ENCODE measurements around the gene ACSM2B.
"Not testable (repeated sequence)": the region's sequence is repeated elsewhere in the genome, so short reads cannot be mapped to it uniquely, and the experiment has no call there.

The ACSM2B gene

GRCh38 chr16:20612551-20613480 lies 36.6 kb upstream of the ACSM2B start:
- no peak overlapping the region for H3K27ac ChIP-seq (ENCODE audit: low read depth, low read length)
- no peaks in the 10 kb centered on the region for H3K9me3 ChIP-seq (ENCODE audit: insufficient read depth, low read depth, low read length)
- H3K36me3 ChIP-seq (ENCODE audit: insufficient read depth, low read length): no peaks in the 10 kb centered on the region
- 88% methylated on average over 9 of the region's 9 CpGs for WGBS
- no peaks in the 10 kb centered on the region for H3K4me1 ChIP-seq (ENCODE audit: insufficient read depth, low read length)
- H3K27me3 ChIP-seq (ENCODE audit: insufficient read depth, low read length): no peaks in the 10 kb centered on the region
- H3K9ac ChIP-seq (ENCODE audit: low read depth, low read length): no peak overlapping the region
- H3K4me3 ChIP-seq (ENCODE audit: low read length): no peak overlapping the region

- Histone ChIP-seq H3K36me3 (ENCODE audit: insufficient read depth, low read length) (no peaks in the 10 kb centered on the region), H3K27me3 (ENCODE audit: insufficient read depth, low read length) (no peaks in the 10 kb centered on the region), H3K27ac (ENCODE audit: low read depth, low read length) (no peak overlapping the region), H3K9ac (ENCODE audit: low read depth, low read length) (no peak overlapping the region), H3K4me1 (ENCODE audit: insufficient read depth, low read length) (no peaks in the 10 kb centered on the region), H3K4me3 (ENCODE audit: low read length) (no peak overlapping the region), H3K9me3 (ENCODE audit: insufficient read depth, low read depth, low read length) (no peaks in the 10 kb centered on the region)
- 92% methylated on average over 5 of the region's 5 CpGs for WGBS
These were observed 35.9 kb upstream of the ACSM2B start for GRCh38 chr16:20611975-20612481.

GRCh38 chr16:20611350-20611902 lies 35.3 kb upstream of the ACSM2B start:
- Histone ChIP-seq H3K36me3 (ENCODE audit: insufficient read depth, low read length) (no peaks in the 10 kb centered on the region), H3K9ac (ENCODE audit: low read depth, low read length) (no peak overlapping the region), H3K27me3 (ENCODE audit: insufficient read depth, low read length) (no peaks in the 10 kb centered on the region), H3K9me3 (ENCODE audit: insufficient read depth, low read depth, low read length) (no peaks in the 10 kb centered on the region), H3K27ac (ENCODE audit: low read depth, low read length) (no peak overlapping the region), H3K4me3 (ENCODE audit: low read length) (no peak overlapping the region), H3K4me1 (ENCODE audit: insufficient read depth, low read length) (no peaks in the 10 kb centered on the region)
- WGBS: 76% methylated on average over 2 of the region's 2 CpGs

- Histone ChIP-seq H3K9ac (ENCODE audit: low read depth, low read length) (no peak overlapping the region), H3K27ac (ENCODE audit: low read depth, low read length) (no peak overlapping the region), H3K9me3 (ENCODE audit: insufficient read depth, low read depth, low read length) (no peaks in the 10 kb centered on the region), H3K4me1 (ENCODE audit: insufficient read depth, low read length) (no peaks in the 10 kb centered on the region), H3K4me3 (ENCODE audit: low read length) (no peak overlapping the region), H3K36me3 (ENCODE audit: insufficient read depth, low read length) (no peaks in the 10 kb centered on the region), H3K27me3 (ENCODE audit: insufficient read depth, low read length) (no peaks in the 10 kb centered on the region)
- 87% methylated on average over 4 of the region's 4 CpGs for WGBS
These were observed 34.8 kb upstream of the ACSM2B start for GRCh38 chr16:20610892-20611349.

GRCh38 chr16:20610211-20610891 lies 34.2 kb upstream of the ACSM2B start:
- no peak overlapping the region for H3K9ac ChIP-seq (ENCODE audit: low read depth, low read length)
- WGBS: 91% methylated on average over 6 of the region's 6 CpGs
- H3K4me1 ChIP-seq (ENCODE audit: insufficient read depth, low read length): no peaks in the 10 kb centered on the region

GRCh38 chr16:20602205-20602604 lies 26.0 kb upstream of the ACSM2B start:
- H3K36me3 ChIP-seq (ENCODE audit: insufficient read depth, low read length); H3K27me3 ChIP-seq (ENCODE audit: insufficient read depth, low read length); H3K4me3 ChIP-seq (ENCODE audit: low read length); H3K27ac ChIP-seq (ENCODE audit: low read depth, low read length); H3K9me3 ChIP-seq (ENCODE audit: insufficient read depth, low read depth, low read length); H3K4me1 ChIP-seq (ENCODE audit: insufficient read depth, low read length); H3K9ac ChIP-seq (ENCODE audit: low read depth, low read length): not testable (repeated sequence)
- WGBS: 62% methylated on average over 11 of the region's 11 CpGs

More at GRCh38 chr16:20610211-20610891, 34.2 kb upstream of the ACSM2B start:
- H3K27me3 ChIP-seq (ENCODE audit: insufficient read depth, low read length): no peaks in the 10 kb centered on the region
- no peak overlapping the region for H3K27ac ChIP-seq (ENCODE audit: low read depth, low read length)
- no peaks in the 10 kb centered on the region for H3K36me3 ChIP-seq (ENCODE audit: insufficient read depth, low read length)
- no peaks in the 10 kb centered on the region for H3K9me3 ChIP-seq (ENCODE audit: insufficient read depth, low read depth, low read length)
- no peak overlapping the region for H3K4me3 ChIP-seq (ENCODE audit: low read length)

- H3K4me3 ChIP-seq (ENCODE audit: low read length); H3K4me1 ChIP-seq (ENCODE audit: insufficient read depth, low read length); H3K36me3 ChIP-seq (ENCODE audit: insufficient read depth, low read length); H3K9me3 ChIP-seq (ENCODE audit: insufficient read depth, low read depth, low read length); H3K27me3 ChIP-seq (ENCODE audit: insufficient read depth, low read length); H3K27ac ChIP-seq (ENCODE audit: low read depth, low read length); H3K9ac ChIP-seq (ENCODE audit: low read depth, low read length): not testable (repeated sequence)
- 87% methylated on average over 5 of the region's 5 CpGs for WGBS
These were observed 23.3 kb upstream of the ACSM2B start for GRCh38 chr16:20599475-20599874.

GRCh38 chr16:20598832-20599469 lies 22.8 kb upstream of the ACSM2B start:
- H3K9ac ChIP-seq (ENCODE audit: low read depth, low read length): no peak overlapping the region
- H3K27me3 ChIP-seq (ENCODE audit: insufficient read depth, low read length): no peaks in the 10 kb centered on the region
- H3K9me3 ChIP-seq (ENCODE audit: insufficient read depth, low read depth, low read length): no peaks in the 10 kb centered on the region
- no peaks in the 10 kb centered on the region for H3K4me1 ChIP-seq (ENCODE audit: insufficient read depth, low read length)
- no peak overlapping the region for H3K4me3 ChIP-seq (ENCODE audit: low read length)
- no peak overlapping the region for H3K27ac ChIP-seq (ENCODE audit: low read depth, low read length)
- no peaks in the 10 kb centered on the region for H3K36me3 ChIP-seq (ENCODE audit: insufficient read depth, low read length)
- WGBS: 71% methylated on average over 5 of the region's 5 CpGs

- not testable (repeated sequence) for H3K27me3 ChIP-seq (ENCODE audit: insufficient read depth, low read length); H3K9me3 ChIP-seq (ENCODE audit: insufficient read depth, low read depth, low read length); H3K9ac ChIP-seq (ENCODE audit: low read depth, low read length); H3K36me3 ChIP-seq (ENCODE audit: insufficient read depth, low read length); H3K27ac ChIP-seq (ENCODE audit: low read depth, low read length); H3K4me3 ChIP-seq (ENCODE audit: low read length); H3K4me1 ChIP-seq (ENCODE audit: insufficient read depth, low read length)
- WGBS: 74% methylated on average over 2 of the region's 2 CpGs
These were observed 19.5 kb upstream of the ACSM2B start for GRCh38 chr16:20595694-20596093.

- H3K27ac ChIP-seq (ENCODE audit: low read depth, low read length); H3K36me3 ChIP-seq (ENCODE audit: insufficient read depth, low read length); H3K9me3 ChIP-seq (ENCODE audit: insufficient read depth, low read depth, low read length); H3K4me3 ChIP-seq (ENCODE audit: low read length); H3K9ac ChIP-seq (ENCODE audit: low read depth, low read length); H3K27me3 ChIP-seq (ENCODE audit: insufficient read depth, low read length); H3K4me1 ChIP-seq (ENCODE audit: insufficient read depth, low read length): not testable (repeated sequence)
- 66% methylated on average over 2 of the region's 2 CpGs for WGBS
These were observed 18.9 kb upstream of the ACSM2B start for GRCh38 chr16:20595068-20595467.

- not testable (repeated sequence) for H3K4me3 ChIP-seq (ENCODE audit: low read length); H3K9ac ChIP-seq (ENCODE audit: low read depth, low read length); H3K27me3 ChIP-seq (ENCODE audit: insufficient read depth, low read length); H3K9me3 ChIP-seq (ENCODE audit: insufficient read depth, low read depth, low read length); H3K4me1 ChIP-seq (ENCODE audit: insufficient read depth, low read length); H3K36me3 ChIP-seq (ENCODE audit: insufficient read depth, low read length); H3K27ac ChIP-seq (ENCODE audit: low read depth, low read length)
- 84% methylated on average over 1 of the region's 1 CpG for WGBS
These were observed 16.6 kb upstream of the ACSM2B start for GRCh38 chr16:20592780-20593179.

All from HUES64 (cell line).